ENCODE data around the gene KPNA1. TPM values are rescaled to one million over a fixed set of nuclear protein-coding genes. Genes with fewer than 3 reads are reported as not detected.
A peak's percentile ranks its signal among the peaks of the same experiment; 100 is the strongest.

The KPNA1 gene
- polyA plus RNA-seq, 2 of the 4 experiments (the other 2 are of a cell fraction) = 48.1 to 81.8 TPM

GRCh38 chr3:122515020-122515468, 305 bp upstream of the KPNA1 start (continued):
- TF ChIP-seq BCL3 (IDR thresholded peaks at IDR 0.05) (no peak), ELK1 (IDR thresholded peaks at IDR 0.05; ENCODE audit: low read depth, low read length) (no peak), JUN (IDR thresholded peaks at IDR 0.05) (no peak; a peak in 1 of 5 replicates), GATA3 (IDR thresholded peaks at IDR 0.05; ENCODE audit: borderline replicate concordance) (no peak)

- peak overlapping the region; percentile 72 for H3K4me3 ChIP-seq
- WGBS (ENCODE audit: missing lambda C conversion rate) = 5% methylated on average over 19 of the region's 19 CpGs
- DNase-seq (ENCODE audit: low read depth in 1 of 2, low spot score in 1 of 2) (no peak), FAIRE-seq (no peak), ATAC-seq (no peak)
- peak overlapping the region; percentile 92 for H3K4me2 ChIP-seq
- no peaks in the 10 kb centered on the region for H3K9me3 ChIP-seq
- CTCF ChIA-PET = no interaction called here
- POLR2A ChIA-PET = no interaction called here
- H3K4me1 ChIP-seq = peaks cover 35% of the 10 kb centered on the region; the same call in 2 of the 3 replicates
- TF ChIP-seq ZNF302 (CRISPR knock-in tag; IDR thresholded peaks at IDR 0.05) = no peak
- peak; percentile 81 for TF ChIP-seq MYC (IDR thresholded peaks at IDR 0.05; ENCODE audit: borderline replicate concordance, low read length)
- TF ChIP-seq MAX (IDR thresholded peaks at IDR 0.05) = peak; percentile 79; the same call in 1 of the 2 replicates
- H3K27ac ChIP-seq = peak overlapping the region; percentile 91 to 100
Observed at GRCh38 chr3:122513386-122514122, 1.2 kb downstream of the KPNA1 start.

GRCh38 chr3:122512284-122512683, 2.5 kb downstream of the KPNA1 start:
- no peak for FAIRE-seq
- POLR2A ChIA-PET = no interaction called here
- CTCF ChIA-PET = no interaction called here
- Histone ChIP-seq H3K27ac (no peak overlapping the region), H3K4me3 (no peak overlapping the region), H3K9me3 (no peaks in the 10 kb centered on the region), H3K4me2 (peak overlapping the region; percentile 92; the same call in 2 of the 3 replicates), H3K4me1 (peaks cover 35% of the 10 kb centered on the region; the same call in 2 of the 3 replicates)
- 90% methylated on average over 15 of the region's 15 CpGs for WGBS (ENCODE audit: missing lambda C conversion rate)
- no peak for TF ChIP-seq CBX2 (IDR thresholded peaks at IDR 0.05; ENCODE audit: borderline replicate concordance, low read depth)
- TF ChIP-seq ELK1 (IDR thresholded peaks at IDR 0.05; ENCODE audit: low read depth, low read length) = no peak
- TF ChIP-seq JUN (IDR thresholded peaks at IDR 0.05) = no peak
- TF ChIP-seq GATA3 (IDR thresholded peaks at IDR 0.05; ENCODE audit: borderline replicate concordance) = no peak
- TF ChIP-seq MAFK (IDR thresholded peaks at IDR 0.05; ENCODE audit: partially characterized antibody) = no peak
- ATAC-seq = no peak
- no peak for DNase-seq (ENCODE audit: low read depth in 1 of 2, low spot score in 1 of 2)

GRCh38 chr3:122510878-122511535, 3.7 kb downstream of the KPNA1 start:
- Histone ChIP-seq H3K27ac (no peak overlapping the region), H3K4me3 (no peak overlapping the region), H3K4me2 (no peak overlapping the region), H3K9me3 (no peaks in the 10 kb centered on the region), H3K4me1 (peaks cover 35% of the 10 kb centered on the region; the same call in 2 of the 3 replicates)
- DNase-seq (ENCODE audit: low read depth in 1 of 2, low spot score in 1 of 2) = peak in 1 of 2 experiments; percentile 7
- ATAC-seq = no peak
- POLR2A ChIA-PET = no interaction called here
- CTCF ChIA-PET = interaction anchor here (0.6 kb wide), 1 partner anchor 90 kb away, joined by 3 read pairs; no protein-coding TSS in a partner anchor
- WGBS (ENCODE audit: missing lambda C conversion rate) = 80% methylated on average over 8 of the region's 8 CpGs
- no peak for FAIRE-seq
- TF ChIP-seq POLR2AphosphoS2 (conservative IDR thresholded peaks at IDR 0.05; ENCODE audit: low read length) (no peak), RARB (CRISPR knock-in tag; IDR thresholded peaks at IDR 0.05) (no peak), HMGXB4 (CRISPR knock-in tag; IDR thresholded peaks at IDR 0.05; ENCODE audit: borderline replicate concordance) (no peak), CHD2 (IDR thresholded peaks at IDR 0.05; ENCODE audit: low read length, partially characterized antibody) (no peak), JUN (IDR thresholded peaks at IDR 0.05) (no peak), HES2 (IDR thresholded peaks at IDR 0.05) (no peak), HEYL (CRISPR knock-in tag; IDR thresholded peaks at IDR 0.05) (no peak), REST (IDR thresholded peaks at IDR 0.05) (no peak), MYC (IDR thresholded peaks at IDR 0.05; ENCODE audit: borderline replicate concordance, low read length) (no peak)
